Left cardiac atrium (tissue), 4 donors: ENCODE data around the gene ZNF311. TPM values are rescaled to one million over a fixed set of nuclear protein-coding genes. Genes with fewer than 3 reads are reported as not detected.

ENCODE experiments used
- ATAC-seq, 2 donors: fragments of 200-7000 bp; cut with Tn5 transposase; one replicate each; pipeline ENCODE4 v1.9.1; 2020; ENCODE audit warnings: mild to moderate bottlenecking in 2 of 2, moderate library complexity in 2 of 2
- DNase-seq: peaks from one replicate; pipeline ENCODE4 v3.0.0-alpha.2; 2020
- intact Hi-C, 2 donors: fragments of 100-400 bp; cut with DNase I; formaldehyde crosslinking; loops; one replicate each; pipeline versions ENCODE4 v1.14.1 to v1.15.1; 2022 to 2023
- long read RNA-seq: library from polyadenylated mRNA; unstranded; transcript quantifications from one replicate; pipeline ENCODE4 v2.0.0, GENCODE V29; 2021
- total RNA-seq, 2 donors: library from RNA; stranded (reverse); fragmentation: NEBNext Ultra II Directional; extraction: Animal tissue kit (Norgen Biotek cat#: 25700); gene quantifications; one replicate each; pipeline ENCODE4 v1.2.1, GENCODE V29; 2021
- donor health status: DM: no; HTN: yes; CAD: no.
- donor health status: DM: no; HTN: yes; CAD: no; lungs with severe emphysema.
- donor health status: DM: yes; HTN: yes; CAD: no.
- donor health status: Dilated cardiomyopathy.

The ZNF311 gene
- under 1 TPM; 0.37 to 0.68 TPM for total RNA-seq
- long read RNA-seq: 0 reads

DNA sequence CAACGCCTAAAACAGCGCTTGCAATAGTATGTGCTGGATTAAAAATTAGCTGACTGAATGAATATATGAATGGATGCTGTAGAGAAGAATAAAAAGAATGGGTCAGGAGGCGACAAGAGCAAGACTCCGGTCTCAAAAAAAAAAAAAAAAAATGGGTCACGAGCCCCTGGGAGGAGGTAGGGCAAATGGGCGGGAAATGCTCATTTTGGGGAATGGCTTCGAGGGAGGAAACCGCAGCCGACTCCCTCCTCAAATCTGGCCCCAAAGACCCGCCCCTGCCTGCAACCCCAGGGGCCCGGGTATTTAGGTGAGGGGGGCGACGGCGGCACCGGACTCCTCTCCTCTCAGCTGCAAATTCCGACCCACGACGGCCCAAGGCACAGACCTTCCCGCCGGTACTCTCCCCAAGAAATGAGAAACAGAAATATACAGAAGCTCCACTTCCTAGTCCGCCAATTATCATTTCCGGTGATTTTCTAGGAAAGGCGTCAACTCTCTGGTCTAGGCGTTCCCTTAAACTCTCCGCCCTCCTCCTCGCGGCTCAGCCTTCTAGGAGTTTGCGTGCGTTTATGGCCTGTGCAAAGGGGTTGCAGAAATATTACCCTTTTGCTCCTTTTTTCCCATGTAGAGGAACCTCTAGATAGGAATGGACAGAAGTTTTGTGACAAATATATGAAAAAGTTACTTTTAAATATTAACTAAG lies at the start of gene ZNF311:
TSS of gene ZNF311 (minus strand) at position 133 of the 703 bp plus-strand sequence. CDS start 1,361 bp downstream, outside the sequence.
- intact Hi-C loops: no loop called here
- DNase-seq (peak; percentile 71), ATAC-seq (peak; percentile 98 to 99)

DNA sequence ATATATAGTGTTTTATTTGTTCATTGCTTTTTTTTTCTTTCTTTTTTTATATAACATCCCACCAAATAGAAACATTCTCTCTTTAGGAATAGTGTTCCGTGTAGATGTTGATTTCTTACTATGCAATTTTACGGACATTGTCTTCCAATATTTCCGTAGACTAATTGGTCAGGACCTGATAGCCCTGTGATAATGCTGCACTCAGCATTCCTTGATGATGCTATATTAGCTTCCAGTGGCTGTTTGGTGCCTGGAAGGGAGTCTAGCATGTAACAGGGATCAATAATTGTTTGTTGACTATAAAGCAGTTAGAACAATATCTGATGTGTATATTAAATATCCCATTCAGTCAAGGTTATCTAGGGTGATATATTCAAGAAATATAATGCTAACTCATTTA lies 46.6 kb upstream of the ZNF311 start:
- ATAC-seq (no peak), DNase-seq (no peak)
- intact Hi-C loops: no loop called here

DNA sequence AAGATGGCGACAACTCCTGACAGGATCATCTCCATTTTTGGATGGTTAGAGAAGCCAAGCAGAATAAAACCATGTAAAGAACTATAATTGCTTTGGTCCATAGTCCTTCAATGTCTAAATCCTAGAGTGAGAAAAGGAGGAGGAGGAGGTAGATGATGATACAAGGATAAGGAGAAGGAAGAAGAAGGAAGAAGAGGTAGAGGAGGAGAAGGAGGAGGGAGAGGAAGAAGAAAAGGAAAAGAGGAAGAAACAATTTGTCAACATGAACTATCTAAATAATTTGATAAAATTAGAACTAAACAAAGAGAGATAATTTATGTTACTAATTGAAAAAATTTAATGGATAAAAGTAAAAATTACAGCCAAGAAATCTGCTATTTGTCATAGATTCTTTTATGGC lies 40.0 kb upstream of the ZNF311 start, which contains the start of gene OR2W1:
TSS of gene OR2W1 (minus strand) at position 101 of the 400 bp plus-strand sequence. CDS start at position 101, 0 bp downstream.
- no peak for ATAC-seq
- DNase-seq: no peak
- intact Hi-C loops: no loop called here

DNA sequence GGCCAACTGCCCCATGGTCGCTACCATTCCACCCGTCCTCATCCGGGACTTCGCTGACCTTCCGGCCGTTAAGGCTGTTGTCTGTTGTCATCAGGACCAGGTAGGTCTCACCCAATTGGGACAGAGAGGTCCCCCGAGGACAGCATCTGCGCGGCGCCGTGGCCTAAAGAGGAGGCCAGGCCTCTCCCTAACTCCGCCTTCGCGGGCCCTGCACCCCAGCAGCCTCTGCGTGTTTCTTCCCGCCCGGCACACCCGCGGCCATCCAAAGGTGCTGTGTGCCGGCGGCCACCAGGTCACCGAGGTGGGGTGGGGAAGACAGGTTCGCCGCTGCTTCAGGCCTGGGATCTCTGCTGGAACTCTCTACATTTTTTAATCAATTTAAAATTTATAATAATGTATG lies 30.8 kb upstream of the ZNF311 start:
- DNase-seq (no peak), ATAC-seq (no peak)
- intact Hi-C loops: no loop called here

DNA sequence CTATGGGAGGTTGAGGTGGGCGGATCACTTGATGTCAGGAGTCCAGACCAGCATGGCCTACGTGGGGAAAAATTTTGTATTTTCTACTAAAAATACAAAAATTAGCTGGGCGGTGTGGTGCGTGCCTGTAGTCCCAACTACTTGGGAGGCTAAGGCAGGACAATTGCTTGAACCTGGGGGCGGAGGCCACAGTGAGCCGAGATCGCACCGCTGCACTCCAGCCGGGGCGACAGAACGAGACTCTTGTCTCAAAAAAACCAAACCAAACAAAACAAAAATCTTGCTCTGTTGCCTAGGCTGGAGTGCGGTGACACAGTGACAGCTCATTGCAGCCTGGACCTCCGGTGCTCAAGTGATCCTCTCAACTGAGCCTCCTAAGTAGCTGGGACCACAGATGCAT lies 23.7 kb upstream of the ZNF311 start:
- ATAC-seq: no peak
- no peak for DNase-seq
- intact Hi-C loops: no loop called here

DNA sequence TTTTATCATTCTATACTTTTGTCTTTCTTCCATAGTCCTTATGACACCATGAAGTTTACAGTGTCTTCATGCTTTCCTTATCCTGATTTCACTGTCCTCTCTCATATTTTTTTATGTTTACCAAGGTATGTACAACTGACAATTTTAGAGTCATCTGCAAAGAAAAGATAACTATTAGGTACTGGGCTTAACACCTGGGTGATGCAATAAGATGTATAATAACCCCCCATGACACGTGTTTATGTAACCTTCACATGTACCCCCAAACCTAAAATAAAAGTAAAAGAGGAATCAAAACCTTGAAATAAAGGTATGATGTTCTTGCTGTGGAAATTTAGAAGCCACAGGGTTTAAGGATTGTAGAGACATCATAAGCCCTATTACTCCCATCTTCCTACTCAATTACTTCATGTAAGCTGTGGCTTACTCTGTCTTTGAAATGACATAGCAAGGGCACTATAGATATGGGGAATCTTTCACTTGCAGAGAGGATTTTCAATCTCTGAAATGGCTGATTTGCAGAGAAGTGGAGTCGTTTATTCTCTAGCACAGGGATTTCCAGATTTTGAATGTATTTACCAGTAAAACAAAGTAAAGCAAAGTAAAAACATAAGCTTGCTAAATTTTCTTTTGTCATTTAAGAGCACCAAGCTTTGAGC lies 20.9 kb upstream of the ZNF311 start:
- DNase-seq: no peak
- intact Hi-C loops: no loop called here
- ATAC-seq: no peak

DNA sequence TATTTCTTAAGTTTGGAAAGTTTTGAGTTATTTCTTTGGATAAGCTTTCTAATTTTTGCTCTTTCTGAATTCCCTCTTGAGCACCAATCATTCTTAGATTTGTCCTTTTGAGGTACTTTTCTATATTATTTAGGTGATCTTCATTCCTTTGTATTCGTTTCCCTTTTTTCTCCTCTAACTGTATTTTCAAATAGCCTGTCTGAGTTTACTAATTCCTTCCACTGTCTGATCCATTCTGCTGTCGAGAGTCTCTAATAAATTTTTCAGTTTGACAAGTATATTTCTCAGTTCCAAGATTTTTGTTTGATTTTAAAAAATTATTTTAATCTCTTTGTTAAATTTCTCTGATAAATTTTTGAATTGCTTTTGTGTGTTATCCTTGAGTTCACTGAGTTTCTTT lies 16.3 kb upstream of the ZNF311 start:
- DNase-seq: no peak
- intact Hi-C loops: no loop called here
- no peak for ATAC-seq

DNA sequence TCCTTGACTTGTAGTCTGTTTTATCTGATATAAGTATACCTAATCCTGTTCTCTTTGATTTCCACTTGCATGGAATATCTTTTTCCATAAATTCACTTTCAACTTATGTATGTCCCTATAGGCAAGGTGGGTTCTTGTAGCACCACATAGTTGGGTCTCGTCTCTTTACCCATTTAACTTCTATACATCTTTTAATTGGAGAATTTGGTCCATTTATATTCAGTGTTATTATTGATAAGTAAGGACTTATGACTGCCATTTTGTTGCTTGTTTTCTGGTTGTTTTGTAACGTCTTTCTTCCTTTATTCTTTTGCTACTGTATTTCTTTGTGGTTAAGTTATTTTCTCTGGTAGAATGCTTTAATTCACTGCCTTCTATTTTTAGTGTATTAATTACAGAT lies 14.5 kb upstream of the ZNF311 start:
- ATAC-seq (no peak), DNase-seq (no peak)
- intact Hi-C loops: no loop called here

DNA sequence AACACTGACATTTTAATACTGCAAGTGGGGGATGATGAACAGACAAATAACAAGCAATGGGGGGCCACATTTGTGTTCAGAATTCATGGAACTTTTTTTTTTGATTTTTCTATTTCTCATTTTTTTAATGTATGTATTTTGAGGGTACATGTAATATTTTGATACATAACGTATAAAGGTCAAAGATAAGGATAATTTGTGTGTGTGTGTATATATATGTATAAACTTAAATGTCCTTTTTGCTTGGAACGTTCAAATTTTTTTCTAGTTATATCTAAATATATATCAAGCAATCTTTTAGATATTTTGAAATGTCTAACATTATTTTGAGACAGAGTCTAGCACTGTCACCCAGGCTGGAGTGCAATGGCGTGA lies 12.3 kb upstream of the ZNF311 start:
- ATAC-seq (no peak), DNase-seq (no peak)
- intact Hi-C loops: loop anchor here in 1 of 2 donors (2.0 kb wide), 2 partner anchors 181 to 331 kb away; no protein-coding TSS in a partner anchor

DNA sequence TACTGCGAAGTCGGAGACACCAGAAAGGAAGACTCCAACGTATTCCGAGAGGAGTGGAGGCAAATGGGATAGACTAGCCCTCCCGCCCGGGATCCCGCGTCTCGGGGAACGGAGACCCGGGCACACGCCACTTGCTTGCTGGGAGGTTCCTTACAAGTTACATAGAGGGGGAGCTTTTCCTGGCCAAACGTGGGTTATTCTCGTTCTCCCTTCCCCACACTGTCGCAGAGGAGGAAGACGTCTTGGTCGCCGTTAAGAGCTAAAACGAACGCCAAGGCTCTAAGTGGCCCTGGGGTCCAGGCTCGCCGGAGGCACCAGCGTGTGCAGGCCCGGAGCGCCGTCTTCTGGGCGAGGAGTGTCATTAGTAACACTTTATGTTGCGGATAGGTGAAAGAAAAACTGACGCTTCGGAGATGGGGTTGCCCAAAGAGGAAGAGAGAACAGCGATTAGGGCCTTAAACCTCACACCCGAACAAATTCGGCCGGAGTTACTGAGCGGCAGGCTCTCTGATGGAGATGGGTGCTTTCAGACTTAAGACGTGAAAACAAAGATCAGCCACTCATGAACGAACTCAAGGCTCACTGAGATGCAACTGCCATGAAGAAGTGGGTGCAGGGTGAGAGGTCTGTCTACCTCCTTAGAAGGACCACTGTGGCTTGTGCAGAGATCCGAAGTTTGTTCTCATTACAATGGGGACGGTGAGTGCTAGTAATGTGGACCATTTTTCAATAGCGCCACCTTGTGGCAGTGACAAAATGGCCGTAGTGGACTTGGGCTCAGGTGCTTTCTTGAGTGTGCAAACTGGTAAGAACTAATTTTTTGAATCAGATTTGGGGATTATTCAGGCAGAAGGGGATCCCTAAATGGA lies 11.7 kb upstream of the ZNF311 start:
- peak; percentile 78 for DNase-seq
- ATAC-seq: peak; percentile 87 to 95
- intact Hi-C loops: loop anchor here in 1 of 2 donors (2.0 kb wide), 2 partner anchors 180 to 330 kb away; no protein-coding TSS in a partner anchor

DNA sequence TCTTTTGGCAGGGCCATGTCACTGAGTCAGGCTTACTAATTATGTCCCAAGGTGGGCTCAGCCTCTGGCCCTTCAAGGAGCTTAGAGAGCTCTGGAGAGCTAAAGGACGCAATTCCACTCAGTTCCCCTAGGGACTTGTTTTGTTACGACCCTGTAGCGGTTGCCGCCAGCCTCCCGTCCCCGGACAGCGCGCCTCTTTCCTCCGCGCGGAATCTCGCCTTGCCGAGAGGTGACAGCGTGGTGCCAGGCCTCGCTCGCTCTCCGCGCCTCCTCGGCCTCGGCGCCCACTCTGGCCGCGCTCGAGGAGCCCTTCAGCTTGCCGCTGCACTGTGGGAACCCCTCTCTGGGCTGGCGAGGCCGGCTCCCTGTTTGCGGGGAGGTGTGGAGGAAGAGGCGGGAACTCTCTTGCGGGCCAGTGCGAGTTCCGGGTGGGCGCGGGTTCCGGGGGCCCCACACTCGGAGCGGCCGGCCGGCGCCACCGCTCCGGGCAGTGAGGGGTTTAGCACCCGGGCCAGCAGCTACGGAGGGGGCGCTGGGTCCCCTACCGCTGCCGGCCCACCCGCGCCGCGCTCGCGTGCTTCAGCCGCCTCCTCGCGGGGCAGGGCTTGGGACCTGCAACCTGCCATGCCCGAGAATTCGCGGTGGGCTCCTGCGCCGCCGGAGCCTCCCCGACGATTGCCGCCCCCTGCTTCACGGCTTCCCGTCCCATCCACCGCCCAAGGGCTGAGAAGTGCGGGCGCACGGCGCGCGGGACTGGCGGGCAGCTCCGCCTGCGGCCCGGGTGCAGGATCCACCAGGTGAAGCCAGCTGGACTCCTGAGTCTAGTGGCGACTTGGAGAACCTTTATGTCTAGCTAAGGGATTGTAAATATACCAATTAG lies 9.9 kb upstream of the ZNF311 start:
- ATAC-seq (no peak), DNase-seq (no peak)
- intact Hi-C loops: loop anchor here in 1 of 2 donors (5.0 kb wide), 2 partner anchors 178 to 328 kb away; no protein-coding TSS in a partner anchor

DNA sequence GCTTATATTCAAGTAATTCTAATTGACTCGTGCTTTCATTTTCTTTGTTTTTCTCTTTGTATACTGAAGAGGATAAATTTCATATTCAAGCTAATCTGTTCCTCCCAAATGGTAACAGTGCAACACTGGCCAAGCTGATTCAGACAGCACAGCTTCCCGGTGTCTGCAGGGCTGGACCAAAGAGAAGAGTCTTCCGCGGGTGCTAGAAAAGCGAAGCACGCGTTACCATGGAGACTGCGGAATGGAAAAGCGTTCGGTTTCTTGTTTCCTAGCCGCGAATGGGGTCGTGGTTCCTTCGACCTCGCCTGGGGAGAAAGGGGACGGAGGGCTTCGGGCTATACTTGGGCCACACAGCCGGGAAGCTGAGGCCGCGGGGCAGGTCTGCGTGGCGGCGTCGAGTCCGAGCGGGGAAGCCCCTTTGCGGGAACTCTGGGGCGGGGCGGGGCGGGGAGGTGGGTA lies 6.2 kb upstream of the ZNF311 start:
- intact Hi-C loops: loop anchor here in 1 of 2 donors (5.0 kb wide), 2 partner anchors 174 to 324 kb away; no protein-coding TSS in a partner anchor
- DNase-seq (peak; percentile 60), ATAC-seq (peak; percentile 78 to 90)

DNA sequence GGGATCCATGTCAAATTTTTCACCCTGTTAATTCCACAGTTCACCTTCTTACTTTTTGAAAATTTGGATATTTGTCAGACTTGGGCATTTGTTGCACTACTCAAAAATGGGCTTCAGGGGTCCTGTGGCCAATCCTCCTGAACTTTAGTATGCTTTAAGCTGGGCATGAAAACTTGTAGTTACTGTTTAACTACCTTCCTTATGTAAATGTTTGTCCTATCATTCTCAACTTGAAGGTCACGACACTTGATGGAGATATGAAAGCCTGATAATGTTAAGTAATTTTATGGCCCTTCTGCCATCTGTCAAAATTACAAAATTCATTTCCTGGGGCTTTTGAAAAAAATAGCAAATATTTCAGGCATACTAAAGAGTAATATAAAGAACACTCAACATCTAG lies 4.2 kb upstream of the ZNF311 start:
- no peak for ATAC-seq
- intact Hi-C loops: no loop called here
- DNase-seq: no peak

DNA sequence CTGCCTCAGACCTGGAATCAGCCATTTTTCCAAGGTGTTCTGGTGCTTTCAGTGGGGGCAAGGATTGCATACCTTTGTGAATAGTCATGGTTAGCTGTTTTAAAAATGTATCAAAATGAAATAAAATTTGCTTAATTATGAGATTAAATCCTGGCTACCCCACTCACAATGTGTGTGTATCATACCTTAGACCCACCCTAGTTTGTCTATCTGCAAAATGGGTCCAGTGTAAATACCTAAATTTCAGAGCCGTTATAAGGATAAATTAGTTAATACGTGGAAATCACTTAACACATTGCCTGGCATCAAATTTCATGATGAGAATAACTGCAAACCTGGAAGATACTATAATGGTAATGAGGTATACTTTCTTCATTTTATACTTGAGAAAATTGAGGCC lies 3.0 kb upstream of the ZNF311 start:
- DNase-seq (no peak), ATAC-seq (no peak)
- intact Hi-C loops: no loop called here

DNA sequence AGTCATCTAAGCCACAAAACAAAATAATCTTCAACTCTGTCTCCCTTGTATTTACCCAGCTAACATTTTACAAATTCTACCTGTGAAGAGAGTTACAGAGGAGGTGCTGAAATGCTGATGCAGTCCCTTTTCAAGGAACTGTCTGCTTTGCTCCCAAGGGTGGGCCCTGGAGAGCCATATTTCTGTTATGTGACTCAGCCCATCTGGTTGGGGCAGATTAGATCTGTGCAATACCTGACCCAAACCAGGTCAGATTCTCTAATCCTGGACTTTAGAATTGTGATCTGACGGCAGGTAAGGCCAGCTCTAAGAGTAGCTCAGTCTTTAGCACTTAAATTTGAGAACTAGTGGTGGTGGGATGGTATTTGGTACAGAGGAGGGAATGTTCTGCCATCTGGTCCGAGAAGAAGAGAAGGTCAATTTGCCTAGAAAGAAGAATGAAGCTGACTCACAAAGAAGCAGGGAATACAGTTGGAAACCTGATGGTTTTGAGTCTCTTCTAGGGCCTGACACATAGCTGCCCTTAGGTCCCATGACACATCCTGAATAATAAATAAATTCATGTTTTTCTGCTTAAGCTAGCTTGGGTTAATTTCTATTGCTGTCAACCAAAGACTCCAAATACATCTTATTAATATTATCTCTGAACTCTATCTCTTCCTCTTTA lies 8.1 kb downstream of the ZNF311 start:
- DNase-seq: no peak
- ATAC-seq: no peak
- intact Hi-C loops: no loop called here

DNA sequence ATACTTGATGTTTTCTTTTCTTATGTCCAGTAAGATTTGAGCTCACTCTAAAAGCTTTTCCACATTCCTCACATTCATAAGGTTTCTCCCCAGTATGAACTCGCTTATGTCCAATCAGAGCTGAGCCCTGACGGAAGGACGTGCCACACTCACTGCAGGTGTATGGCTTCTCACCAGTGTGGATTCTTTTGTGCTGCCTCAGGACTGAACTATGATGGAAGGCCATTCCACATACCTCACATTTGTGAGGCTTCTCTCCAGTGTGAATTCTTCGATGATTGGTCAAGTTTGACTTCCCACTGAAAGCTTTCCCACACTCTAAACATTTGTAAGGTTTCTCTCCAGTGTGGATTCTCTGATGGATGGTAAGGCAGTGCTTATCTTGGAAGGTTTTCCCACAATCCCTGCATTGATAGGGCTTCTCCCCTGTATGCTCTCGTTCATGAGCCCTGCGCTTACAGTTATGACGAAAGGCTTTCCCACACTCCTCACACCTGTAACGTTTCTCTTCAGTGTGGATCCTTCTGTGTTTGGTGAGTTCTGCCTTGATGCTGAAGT lies 9.9 kb downstream of the ZNF311 start:
- intact Hi-C loops: no loop called here
- ATAC-seq: no peak

DNA sequence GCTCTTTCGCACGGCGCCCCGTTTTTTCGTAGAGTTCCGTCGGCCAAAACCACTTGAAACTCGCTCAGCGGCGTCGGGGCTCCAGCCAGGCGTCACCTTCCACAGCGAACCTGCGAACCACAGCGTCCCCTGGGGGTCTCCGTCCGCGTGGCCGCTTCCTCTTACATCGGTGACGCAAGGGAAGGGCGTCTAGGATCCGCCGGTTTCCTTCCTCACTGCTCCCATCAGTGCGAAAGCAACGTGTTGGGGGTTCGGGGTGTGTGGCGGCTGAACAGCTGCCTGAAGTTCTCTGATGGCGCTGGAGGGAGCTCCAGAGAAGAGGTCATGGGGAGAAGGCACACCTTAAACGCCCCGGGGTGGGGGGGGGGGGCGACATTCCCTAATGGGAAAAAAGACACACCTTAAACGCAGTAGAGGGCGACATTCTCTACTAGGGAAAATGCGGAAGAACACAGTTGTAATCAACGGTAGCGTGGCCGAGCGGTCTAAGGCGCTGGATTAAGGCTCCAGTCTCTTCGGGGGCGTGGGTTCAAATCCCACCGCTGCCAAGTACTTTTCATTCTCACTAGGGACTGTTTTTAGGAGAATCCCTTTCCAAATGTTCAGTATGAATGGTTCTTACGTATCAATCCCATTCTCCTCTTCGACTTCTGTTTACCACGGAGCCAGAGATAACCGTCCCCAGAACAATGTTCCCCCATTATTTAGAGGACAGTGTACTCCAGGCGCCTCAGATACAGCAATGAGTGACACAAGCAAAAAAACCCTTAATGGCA lies 16.4 kb downstream of the ZNF311 start:
- intact Hi-C loops: loop anchor here in 1 of 2 donors (10.0 kb wide), 2 partner anchors 124 to 154 kb away; no protein-coding TSS in a partner anchor
- ATAC-seq: peak in 1 of 2 donors; percentile 26
- DNase-seq: peak; percentile 67

More for the DNA sequence above, 9.9 kb downstream of the ZNF311 start:
- DNase-seq: no peak
